HG03460 (cell line): Measurements from ENCODE around the gene WHRN.

ENCODE experiments used
- ATAC-seq: cut with Tn5 transposase; IDR thresholded peaks from one replicate; pipeline ENCODE4 v1.9.1; 2021; ENCODE audit not compliant: unreplicated experiment

WHRN gene

DNA sequence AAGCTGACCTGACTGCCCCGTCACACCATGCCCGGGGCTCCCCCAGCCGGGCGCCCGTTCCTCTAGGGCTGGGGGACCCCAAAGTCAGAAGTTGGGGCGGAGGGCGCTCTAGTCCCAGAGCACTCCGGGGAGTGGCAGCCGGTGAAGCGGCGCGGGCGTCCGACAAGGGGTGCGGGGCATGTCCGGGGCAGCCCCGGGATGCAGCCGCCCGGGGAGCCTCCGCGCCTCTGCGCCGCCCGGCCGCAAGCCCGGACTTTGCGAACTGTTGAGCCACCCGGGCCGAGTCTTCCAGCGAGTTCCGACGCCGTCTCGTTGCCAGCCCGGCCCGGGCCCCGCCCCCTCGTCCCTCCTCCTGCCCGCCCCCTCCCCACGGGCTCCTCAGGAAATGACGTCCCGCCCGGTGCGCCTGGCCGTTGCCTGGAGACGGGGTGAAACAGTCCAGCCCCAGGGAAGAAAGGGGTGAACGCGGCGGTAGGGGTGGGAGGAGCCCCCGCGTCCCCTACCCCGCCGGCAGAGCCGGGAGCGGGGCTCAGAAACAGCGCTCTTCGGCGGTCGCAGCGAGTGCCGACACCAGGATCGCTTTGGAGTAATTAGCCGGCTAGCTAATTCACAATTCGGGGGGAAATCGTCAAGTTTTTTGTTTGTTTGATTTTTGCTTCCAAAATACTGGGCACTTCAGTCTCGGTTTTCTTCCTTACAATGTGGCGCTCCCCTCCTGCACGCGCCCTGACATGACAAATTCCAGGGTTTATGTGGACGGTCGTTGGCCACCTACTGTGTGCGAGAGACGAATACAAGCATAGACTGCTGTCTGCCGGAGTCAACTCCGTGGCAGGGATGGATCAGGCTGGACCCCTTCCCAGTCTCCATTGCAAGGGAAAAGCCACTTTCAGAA, at the start of gene WHRN:
TSS of gene WHRN (minus strand) at position 287 of the 895 bp plus-strand sequence. CDS start 672 bp downstream, outside the sequence.
- ATAC-seq = peak; percentile 85

GRCh38 chr9:114553202-114553601, 47.9 kb upstream of the WHRN start:
- ATAC-seq = no peak

DNA sequence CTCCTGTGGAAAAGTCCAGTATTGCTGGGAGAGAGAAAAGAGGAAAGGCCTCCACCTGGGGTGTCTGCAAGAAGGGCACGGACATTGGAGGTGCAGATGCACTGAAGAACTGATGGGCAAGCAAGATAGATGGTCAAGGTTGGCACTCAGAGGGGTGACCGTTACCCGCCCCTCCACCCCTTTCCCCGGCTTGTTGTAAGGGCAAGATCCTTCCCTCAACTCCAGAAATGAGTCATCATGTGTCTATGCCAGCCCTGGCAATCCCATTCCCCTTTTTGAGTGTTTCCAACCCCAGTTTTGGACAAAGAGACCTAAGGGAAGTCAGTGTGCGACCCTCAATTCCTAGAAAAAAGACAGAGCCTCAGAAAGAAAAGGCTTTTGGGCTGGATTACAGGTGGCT, 47.4 kb upstream of the WHRN start:
- ATAC-seq = no peak

GRCh38 chr9:114551750-114552685, 46.7 kb upstream of the WHRN start:
- ATAC-seq = no peak

- no peak for ATAC-seq
Measured at GRCh38 chr9:114549697-114550330, 44.5 kb upstream of the WHRN start.

GRCh38 chr9:114546851-114547250, 41.6 kb upstream of the WHRN start:
- no peak for ATAC-seq

DNA sequence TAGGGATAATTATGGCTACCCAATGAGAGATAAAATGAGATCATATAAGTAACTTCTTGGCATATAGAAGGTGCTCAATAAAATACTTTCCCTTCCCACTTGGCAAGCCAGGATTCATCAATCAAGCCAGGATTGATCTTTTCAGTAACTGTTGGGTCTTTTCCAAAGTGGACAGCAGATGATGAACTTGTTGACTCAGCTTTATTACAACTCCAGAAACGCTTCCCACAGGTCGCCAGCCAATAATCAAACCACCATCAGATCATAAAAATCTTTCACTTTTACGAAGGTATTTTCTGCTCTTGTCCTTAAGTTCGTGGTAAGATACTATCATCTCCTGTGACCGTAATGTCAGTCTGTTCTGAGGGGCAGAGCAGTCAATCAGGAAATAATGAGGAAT, 39.8 kb upstream of the WHRN start:
- ATAC-seq = no peak

DNA sequence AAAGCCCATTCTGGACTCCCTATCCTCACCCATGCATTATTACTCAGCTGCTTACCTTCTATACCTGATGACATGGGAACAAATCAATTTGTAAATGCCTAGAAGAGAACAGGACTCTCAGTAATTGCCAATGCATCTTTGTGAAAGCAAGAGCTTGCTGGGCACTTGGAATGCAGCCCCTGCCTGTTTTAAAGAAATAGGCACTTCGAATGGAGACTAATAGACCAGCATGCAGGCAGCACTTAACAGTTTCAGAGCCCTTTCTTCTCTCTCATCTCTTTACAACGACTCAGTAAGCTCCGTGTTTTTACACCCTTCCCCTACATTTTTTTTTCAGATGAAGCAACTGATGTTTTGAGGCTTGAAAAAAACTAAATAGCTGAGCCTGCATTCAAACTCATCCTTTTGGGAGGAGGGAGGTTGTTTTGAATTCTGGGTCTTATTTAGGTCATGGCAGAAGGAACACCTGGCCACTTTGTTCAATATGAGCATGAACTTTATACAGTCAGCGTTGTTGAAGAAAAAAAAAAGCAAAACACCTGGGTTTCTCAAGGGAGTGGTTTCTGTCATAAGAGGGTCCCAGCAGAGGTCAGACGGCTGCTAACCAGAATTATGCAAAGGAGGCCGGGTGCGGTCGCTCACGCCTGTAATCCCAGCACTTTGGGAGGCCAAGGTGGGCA, 34.6 kb upstream of the WHRN start:
- no peak for ATAC-seq

GRCh38 chr9:114538241-114538640, 33.0 kb upstream of the WHRN start:
- ATAC-seq = no peak

GRCh38 chr9:114532561-114533237, 27.4 kb upstream of the WHRN start:
- no peak for ATAC-seq

DNA sequence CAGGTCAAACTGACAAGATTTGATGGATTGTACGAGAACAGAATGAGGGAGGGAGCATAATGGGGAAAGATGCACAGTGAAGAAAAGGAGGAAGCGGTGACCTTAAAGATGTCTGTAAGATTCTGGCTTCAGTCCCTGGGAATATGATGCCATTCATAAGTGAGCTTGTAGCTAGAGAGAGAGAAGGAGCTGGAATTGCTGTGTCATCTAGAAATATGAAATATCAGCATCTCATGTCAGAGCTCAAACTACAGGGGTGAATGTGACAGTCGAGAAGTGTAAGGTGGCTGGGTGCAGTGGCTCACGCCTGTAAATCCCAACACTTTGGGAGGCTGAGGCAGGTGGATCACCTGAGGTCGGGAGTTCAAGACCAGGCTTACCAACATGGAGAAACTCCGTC, 24.0 kb upstream of the WHRN start:
- no peak for ATAC-seq

DNA sequence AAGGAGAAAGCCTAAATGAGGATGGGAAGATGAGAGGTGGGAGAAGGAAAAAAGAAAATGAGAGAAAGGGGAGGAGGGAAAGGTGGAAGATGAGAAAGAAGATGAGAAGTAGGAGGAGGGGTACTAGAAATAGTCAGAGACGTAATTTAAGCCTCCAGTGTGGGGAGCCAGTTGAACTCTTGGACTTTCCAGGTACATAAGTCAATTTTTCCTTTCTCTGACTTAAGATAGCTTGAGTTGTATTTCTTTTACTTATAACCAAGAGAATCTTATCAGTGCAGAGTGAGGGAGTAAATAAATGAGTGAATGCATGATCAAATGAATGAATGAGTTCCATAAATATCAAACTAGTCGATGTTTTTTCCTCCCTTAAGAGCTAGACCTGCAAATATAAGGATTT, 21.5 kb upstream of the WHRN start:
- ATAC-seq = no peak

DNA sequence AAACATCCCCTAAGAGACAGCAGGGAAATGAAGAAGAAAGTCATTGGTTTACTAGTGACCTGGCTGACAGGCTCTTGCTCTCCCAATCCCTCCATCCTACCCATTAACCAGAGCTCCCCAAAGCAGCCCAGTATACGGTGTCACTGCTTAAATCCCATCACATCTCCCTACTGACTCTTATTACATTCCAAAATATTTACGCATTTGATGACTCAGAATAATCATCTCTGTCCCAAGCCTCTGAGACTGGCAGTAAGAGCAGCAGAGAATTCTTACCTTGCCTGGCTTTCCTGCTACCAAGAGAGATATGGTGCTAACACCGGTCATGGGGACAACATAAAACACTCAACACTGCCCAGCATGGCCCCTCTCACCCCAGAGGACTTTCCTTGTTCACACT, 20.2 kb upstream of the WHRN start:
- no peak for ATAC-seq

- ATAC-seq = no peak
Measured at GRCh38 chr9:114524247-114524681, 19.0 kb upstream of the WHRN start.

DNA sequence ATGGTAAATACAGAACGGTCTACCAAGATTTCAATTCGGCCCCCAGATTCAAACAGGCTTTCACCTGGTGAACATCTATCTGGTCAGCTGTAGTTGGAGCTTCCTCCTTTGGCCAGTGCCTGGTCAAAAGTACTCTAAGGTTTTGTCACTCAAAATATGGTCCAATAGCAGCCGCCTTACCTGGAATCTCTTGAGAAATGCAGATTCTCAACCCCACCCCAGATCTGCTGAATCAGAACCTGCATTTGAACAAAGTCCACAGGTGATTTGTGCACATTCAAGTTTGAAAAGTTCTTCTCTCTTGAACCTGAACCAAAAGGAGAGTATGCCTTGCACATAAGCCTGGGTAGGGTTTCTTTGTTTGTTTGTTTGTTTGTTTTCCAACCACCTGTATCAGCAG, 17.6 kb upstream of the WHRN start:
- no peak for ATAC-seq

DNA sequence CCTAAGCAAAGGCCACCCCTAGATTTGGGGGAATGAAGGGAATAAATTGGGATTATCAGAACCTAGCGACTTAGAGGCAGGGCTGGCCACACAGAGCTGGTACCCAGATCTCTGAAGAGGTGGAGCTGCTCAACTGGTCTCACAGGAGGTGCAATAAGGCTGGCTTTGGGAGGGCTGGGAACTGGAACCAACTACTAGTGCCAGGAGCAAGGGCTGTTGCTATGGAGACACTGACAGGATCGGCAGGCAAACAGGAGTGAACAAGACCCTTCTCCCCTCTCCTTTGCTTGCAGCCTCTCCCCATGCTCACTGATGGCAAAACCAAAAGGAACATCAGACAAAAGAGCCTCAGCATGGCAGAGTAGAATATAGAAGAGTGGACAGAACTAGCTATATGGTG, 17.0 kb upstream of the WHRN start:
- ATAC-seq = no peak

- ATAC-seq = no peak
Measured at GRCh38 chr9:114521846-114522245, 16.6 kb upstream of the WHRN start.

DNA sequence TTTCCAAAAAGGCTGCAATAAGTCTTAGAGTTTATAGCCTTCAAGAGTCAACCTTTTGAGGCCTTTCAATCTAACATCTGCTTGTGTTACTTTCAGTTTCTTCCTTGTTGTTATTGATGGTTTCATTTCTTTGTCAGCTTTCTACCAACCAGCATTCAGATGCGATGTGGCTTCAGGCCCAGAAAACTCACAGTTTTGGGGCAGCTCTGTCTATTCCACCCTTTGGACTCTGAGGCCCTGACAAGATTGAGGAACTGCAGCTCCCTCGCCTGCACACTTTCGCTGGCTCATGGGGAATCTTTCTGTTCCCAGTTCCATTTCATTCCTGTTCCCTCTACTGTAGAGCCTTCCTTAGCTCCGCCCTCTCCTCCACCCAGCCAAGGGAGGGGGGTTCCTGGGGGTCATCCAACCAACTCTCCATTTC, 13.3 kb upstream of the WHRN start:
- ATAC-seq = peak; percentile 68

DNA sequence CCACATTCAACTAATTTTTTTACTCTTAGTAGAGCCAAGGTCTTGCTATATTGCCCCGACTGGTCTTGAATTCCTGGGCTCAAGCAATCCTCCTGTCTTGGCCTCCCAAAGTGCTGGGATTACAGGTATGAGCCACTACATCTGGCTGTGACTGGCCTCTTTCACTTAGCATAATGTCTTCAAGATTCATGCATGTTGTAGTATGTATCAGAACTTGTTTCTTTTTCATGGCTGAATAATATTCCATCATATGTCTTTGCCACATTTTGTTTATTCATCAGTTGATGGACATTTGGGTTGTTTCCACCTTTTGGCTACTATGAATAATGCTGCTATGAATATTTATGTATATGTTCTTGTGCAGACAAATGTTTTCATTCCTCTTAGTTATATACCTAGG, 12.8 kb upstream of the WHRN start:
- ATAC-seq = no peak

DNA sequence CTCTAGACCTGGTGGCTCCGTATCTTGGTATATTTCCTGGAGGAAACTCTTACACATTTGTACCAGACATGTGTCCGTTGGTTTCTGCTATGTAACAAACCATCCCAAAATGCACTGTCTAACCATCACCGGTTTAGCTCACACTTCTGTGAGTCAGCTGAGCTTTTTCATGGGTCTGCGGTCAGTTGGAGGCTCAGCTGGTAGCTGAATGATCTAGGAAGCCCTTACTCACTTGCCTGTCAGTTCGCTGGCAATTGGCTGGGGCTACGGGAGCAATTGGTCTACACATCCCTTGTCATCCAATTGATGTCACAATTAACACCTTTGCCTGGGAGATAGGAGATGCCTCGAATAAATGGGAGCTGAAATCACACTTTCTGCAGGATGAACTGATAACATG, 11.6 kb upstream of the WHRN start:
- ATAC-seq = no peak
